ENCODE data around the gene OIP5.
"Not testable (repeated sequence)": the region's sequence is repeated elsewhere in the genome, so short reads cannot be mapped to it uniquely, and the experiment has no call there.

Gene OIP5

DNA sequence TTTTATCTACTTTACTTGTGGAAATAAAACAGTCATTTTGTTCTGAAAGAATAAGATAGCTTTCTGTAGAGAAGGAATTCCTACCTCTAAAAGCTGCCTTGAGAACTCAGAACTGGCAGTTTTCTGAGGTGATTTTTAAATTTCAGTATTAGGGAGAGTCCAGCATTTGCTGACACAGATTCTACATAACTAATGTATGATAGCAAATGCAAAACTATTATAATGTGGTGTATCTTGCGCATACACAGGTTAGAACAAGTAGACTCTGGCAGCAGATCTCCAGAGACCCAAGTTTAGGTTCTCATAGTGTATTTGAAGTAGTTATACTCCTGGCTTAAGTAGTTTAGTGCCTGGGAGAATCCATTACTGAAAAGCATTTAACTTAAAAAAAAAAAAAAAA, 30.8 kb downstream of the OIP5 start:
- H4K91ac ChIP-seq (ENCODE audit: low read depth, low read length) = no peak overlapping the region
- H3K9ac ChIP-seq (ENCODE audit: low read length) = no peak overlapping the region
- no peaks in the 10 kb centered on the region for H3K9me3 ChIP-seq (ENCODE audit: insufficient read depth, low read depth, low read length)
- H3K14ac ChIP-seq (ENCODE audit: low read length) = no peak overlapping the region
- no peak overlapping the region for H2BK12ac ChIP-seq (ENCODE audit: low read length)
- no peak overlapping the region for H2BK120ac ChIP-seq (ENCODE audit: insufficient read depth, low read length, poor library complexity)
- no peak overlapping the region for H3K23ac ChIP-seq (ENCODE audit: low read length)
- no peak overlapping the region for H4K8ac ChIP-seq (ENCODE audit: low read depth, low read length)
- WGBS (ENCODE audit: extremely low coverage, insufficient coverage, insufficient read length) = no CpG with 5 or more reads among the region's 1 CpG
- H3K4me3 ChIP-seq (ENCODE audit: low read depth, low read length) = no peak overlapping the region
- no peak for DNase-seq
- H3K27ac ChIP-seq (ENCODE audit: low read depth, low read length) = no peak overlapping the region
- no peaks in the 10 kb centered on the region for H3K79me2 ChIP-seq (ENCODE audit: control insufficient read depth, insufficient read depth, low read length, poor library complexity)
- no peak overlapping the region for H2BK5ac ChIP-seq (ENCODE audit: low read depth, low read length, poor library complexity)
- H3K36me3 ChIP-seq (ENCODE audit: control insufficient read depth in 1 of 2, insufficient read depth in 2 of 2, low read length in 2 of 2) = peaks cover 9 to 14% of the 10 kb centered on the region in 2 experiments
- H2AK5ac ChIP-seq (ENCODE audit: low read length) = no peak overlapping the region
- H4K12ac ChIP-seq (ENCODE audit: low read depth, low read length) = no peak overlapping the region
- no peaks in the 10 kb centered on the region for H3K79me1 ChIP-seq (ENCODE audit: low read length)
- H2AFZ ChIP-seq (ENCODE audit: insufficient read depth, low read length, poor library complexity) = no peak overlapping the region
- no peaks in the 10 kb centered on the region for H3K27me3 ChIP-seq (ENCODE audit: insufficient read depth, low read length)
- H3K4me2 ChIP-seq (ENCODE audit: low read length) = no peak overlapping the region
- H3K4me1 ChIP-seq (ENCODE audit: control insufficient read depth in 1 of 2, insufficient read depth in 2 of 2, low read length in 2 of 2) = no peaks in the 10 kb centered on the region
- no peak overlapping the region for H3K18ac ChIP-seq (ENCODE audit: low read length)
- no peak overlapping the region for H3K4ac ChIP-seq (ENCODE audit: low read depth, low read length)

DNA sequence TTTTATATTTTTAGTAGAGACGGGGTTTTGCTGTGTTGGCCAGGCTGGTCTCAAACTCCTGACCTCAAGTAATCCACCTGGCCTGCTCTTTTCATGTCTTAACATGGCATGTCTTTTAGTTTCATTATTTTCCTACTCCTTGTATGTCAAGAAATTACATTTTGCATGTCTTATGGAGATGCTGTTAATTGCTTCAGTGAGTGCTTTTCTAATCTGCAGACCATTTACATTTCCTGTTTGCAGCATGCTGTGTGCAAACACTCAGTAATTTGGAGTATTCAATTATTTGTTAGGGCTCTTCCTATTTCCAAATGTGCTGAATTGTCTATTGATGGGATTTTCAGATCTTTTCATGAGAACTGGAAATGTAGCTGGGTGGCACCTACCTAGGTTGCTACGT, 31.3 kb downstream of the OIP5 start:
- not testable (repeated sequence) for H3K79me2 ChIP-seq (ENCODE audit: control insufficient read depth, insufficient read depth, low read length, poor library complexity); H3K9me3 ChIP-seq (ENCODE audit: insufficient read depth, low read depth, low read length); H2BK120ac ChIP-seq (ENCODE audit: insufficient read depth, low read length, poor library complexity); H2BK12ac ChIP-seq (ENCODE audit: low read length); H4K91ac ChIP-seq (ENCODE audit: low read depth, low read length); H3K27ac ChIP-seq (ENCODE audit: low read depth, low read length); H3K9ac ChIP-seq (ENCODE audit: low read length); H2AK5ac ChIP-seq (ENCODE audit: low read length); H3K4me3 ChIP-seq (ENCODE audit: low read depth, low read length); H3K27me3 ChIP-seq (ENCODE audit: insufficient read depth, low read length); H4K8ac ChIP-seq (ENCODE audit: low read depth, low read length); H4K12ac ChIP-seq (ENCODE audit: low read depth, low read length); H2AFZ ChIP-seq (ENCODE audit: insufficient read depth, low read length, poor library complexity); H3K18ac ChIP-seq (ENCODE audit: low read length); DNase-seq; H3K14ac ChIP-seq (ENCODE audit: low read length); H3K4me2 ChIP-seq (ENCODE audit: low read length); H3K4me1 ChIP-seq (ENCODE audit: control insufficient read depth in 1 of 2, insufficient read depth in 2 of 2, low read length in 2 of 2); H2BK5ac ChIP-seq (ENCODE audit: low read depth, low read length, poor library complexity); H3K4ac ChIP-seq (ENCODE audit: low read depth, low read length); H3K79me1 ChIP-seq (ENCODE audit: low read length); H3K23ac ChIP-seq (ENCODE audit: low read length)
- WGBS (ENCODE audit: extremely low coverage, insufficient coverage, insufficient read length) = no CpG with 5 or more reads among the region's 2 CpGs
- H3K36me3 ChIP-seq (ENCODE audit: control insufficient read depth in 1 of 2, insufficient read depth in 2 of 2, low read length in 2 of 2) = peaks cover 9 to 14% of the 10 kb centered on the region in 2 experiments

DNA sequence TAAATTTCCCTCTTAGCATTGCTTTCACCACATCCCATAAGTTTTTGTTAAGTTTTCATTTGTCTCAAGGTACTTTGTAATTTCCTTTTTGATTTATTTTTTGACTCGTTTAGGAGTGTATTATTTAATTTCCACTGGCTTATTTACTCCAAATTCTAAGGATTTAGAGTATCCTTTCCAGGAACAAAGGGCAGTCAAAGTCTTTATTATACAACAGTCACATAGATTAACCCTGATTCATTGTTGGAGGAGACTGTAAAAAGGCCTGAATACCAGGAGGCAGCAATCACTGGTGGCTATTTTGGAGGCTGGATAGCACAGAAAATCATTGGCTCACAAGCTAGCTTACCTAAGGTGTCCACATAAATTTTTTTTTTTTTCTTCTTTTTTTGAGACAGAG, 39.9 kb downstream of the OIP5 start:
- H2BK120ac ChIP-seq (ENCODE audit: insufficient read depth, low read length, poor library complexity) = no peak overlapping the region
- H4K12ac ChIP-seq (ENCODE audit: low read depth, low read length) = no peak overlapping the region
- H3K27ac ChIP-seq (ENCODE audit: low read depth, low read length) = no peak overlapping the region
- H3K4ac ChIP-seq (ENCODE audit: low read depth, low read length) = no peak overlapping the region
- H3K23ac ChIP-seq (ENCODE audit: low read length) = no peak overlapping the region
- WGBS (ENCODE audit: extremely low coverage, insufficient coverage, insufficient read length) = no CpG with 5 or more reads among the region's 1 CpG
- DNase-seq = no peak
- H2BK5ac ChIP-seq (ENCODE audit: low read depth, low read length, poor library complexity) = no peak overlapping the region
- no peak overlapping the region for H3K4me2 ChIP-seq (ENCODE audit: low read length)
- no peaks in the 10 kb centered on the region for H3K79me2 ChIP-seq (ENCODE audit: control insufficient read depth, insufficient read depth, low read length, poor library complexity)
- H4K8ac ChIP-seq (ENCODE audit: low read depth, low read length) = no peak overlapping the region
- H2AFZ ChIP-seq (ENCODE audit: insufficient read depth, low read length, poor library complexity) = no peak overlapping the region
- H3K79me1 ChIP-seq (ENCODE audit: low read length) = no peaks in the 10 kb centered on the region
- no peak overlapping the region for H3K14ac ChIP-seq (ENCODE audit: low read length)
- peaks cover 19 to 26% of the 10 kb centered on the region in 2 experiments for H3K36me3 ChIP-seq (ENCODE audit: control insufficient read depth in 1 of 2, insufficient read depth in 2 of 2, low read length in 2 of 2)
- H3K9ac ChIP-seq (ENCODE audit: low read length) = no peak overlapping the region
- no peak overlapping the region for H4K91ac ChIP-seq (ENCODE audit: low read depth, low read length)
- no peak overlapping the region for H2AK5ac ChIP-seq (ENCODE audit: low read length)
- H3K9me3 ChIP-seq (ENCODE audit: insufficient read depth, low read depth, low read length) = no peaks in the 10 kb centered on the region
- H3K4me3 ChIP-seq (ENCODE audit: low read depth, low read length) = no peak overlapping the region
- no peak overlapping the region for H2BK12ac ChIP-seq (ENCODE audit: low read length)
- no peaks in the 10 kb centered on the region for H3K27me3 ChIP-seq (ENCODE audit: insufficient read depth, low read length)
- H3K4me1 ChIP-seq (ENCODE audit: control insufficient read depth in 1 of 2, insufficient read depth in 2 of 2, low read length in 2 of 2) = no peaks in the 10 kb centered on the region
- H3K18ac ChIP-seq (ENCODE audit: low read length) = no peak overlapping the region

DNA sequence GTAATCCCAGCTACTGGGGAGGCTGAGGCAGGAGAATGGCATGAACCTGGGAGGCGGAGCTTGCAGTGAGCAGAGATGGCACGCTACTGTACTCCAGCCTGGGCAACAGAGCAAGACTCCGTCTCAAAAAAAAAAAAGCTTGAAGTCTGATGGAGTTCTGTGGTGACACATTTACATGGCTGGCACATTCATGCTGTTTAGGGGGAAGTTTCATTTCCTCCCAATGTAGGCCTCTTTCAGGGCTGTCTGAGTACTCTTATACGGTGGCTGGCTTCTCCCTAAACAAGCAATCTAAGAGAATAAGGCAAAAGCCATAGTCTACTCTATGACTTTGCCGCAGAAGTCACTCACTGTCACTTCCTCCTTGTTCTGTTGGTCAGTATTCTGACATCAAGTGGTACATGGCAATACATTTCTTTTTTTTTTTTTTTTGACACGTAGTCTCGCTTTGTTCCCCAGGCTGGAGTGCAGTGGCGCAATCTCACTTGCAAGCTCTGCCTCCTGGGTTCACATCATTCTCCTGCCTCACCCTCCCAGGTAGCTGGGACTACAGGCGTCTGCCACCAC, 41.2 kb downstream of the OIP5 start:
- H3K23ac ChIP-seq (ENCODE audit: low read length) = no peak overlapping the region
- no peak overlapping the region for H3K4ac ChIP-seq (ENCODE audit: low read depth, low read length)
- WGBS (ENCODE audit: extremely low coverage, insufficient coverage, insufficient read length) = no CpG with 5 or more reads among the region's 9 CpGs
- H3K27ac ChIP-seq (ENCODE audit: low read depth, low read length) = no peak overlapping the region
- H3K18ac ChIP-seq (ENCODE audit: low read length) = no peak overlapping the region
- no peak overlapping the region for H3K4me2 ChIP-seq (ENCODE audit: low read length)
- no peak overlapping the region for H2AK5ac ChIP-seq (ENCODE audit: low read length)
- H3K79me1 ChIP-seq (ENCODE audit: low read length) = no peaks in the 10 kb centered on the region
- H3K36me3 ChIP-seq (ENCODE audit: control insufficient read depth in 1 of 2, insufficient read depth in 2 of 2, low read length in 2 of 2) = peaks cover 18 to 26% of the 10 kb centered on the region in 2 experiments
- peak in 1 of 2 donors; percentile 15 for DNase-seq
- H3K27me3 ChIP-seq (ENCODE audit: insufficient read depth, low read length) = no peaks in the 10 kb centered on the region
- no peak overlapping the region for H4K91ac ChIP-seq (ENCODE audit: low read depth, low read length)
- H2AFZ ChIP-seq (ENCODE audit: insufficient read depth, low read length, poor library complexity) = no peak overlapping the region
- H3K4me3 ChIP-seq (ENCODE audit: low read depth, low read length) = no peak overlapping the region
- H4K8ac ChIP-seq (ENCODE audit: low read depth, low read length) = no peak overlapping the region
- no peak overlapping the region for H2BK120ac ChIP-seq (ENCODE audit: insufficient read depth, low read length, poor library complexity)
- no peak overlapping the region for H4K12ac ChIP-seq (ENCODE audit: low read depth, low read length)
- no peak overlapping the region for H3K9ac ChIP-seq (ENCODE audit: low read length)
- no peaks in the 10 kb centered on the region for H3K4me1 ChIP-seq (ENCODE audit: control insufficient read depth in 1 of 2, insufficient read depth in 2 of 2, low read length in 2 of 2)
- H3K9me3 ChIP-seq (ENCODE audit: insufficient read depth, low read depth, low read length) = peaks cover 1% of the 10 kb centered on the region
- no peak overlapping the region for H3K14ac ChIP-seq (ENCODE audit: low read length)
- no peak overlapping the region for H2BK12ac ChIP-seq (ENCODE audit: low read length)
- H2BK5ac ChIP-seq (ENCODE audit: low read depth, low read length, poor library complexity) = no peak overlapping the region
- H3K79me2 ChIP-seq (ENCODE audit: control insufficient read depth, insufficient read depth, low read length, poor library complexity) = no peaks in the 10 kb centered on the region
